Effector memory CD4-positive, alpha-beta T cell (primary cell): ENCODE data around the gene SOX1.

ENCODE experiments used
- DNase-seq, 3 donors: peaks; one replicate each; pipeline ENCODE4 v3.0.0-alpha.2; 2020
- H3K27ac ChIP-seq: 2 replicates; pipeline ENCODE4 v1.7.0; 2013; ENCODE audit warnings: mild to moderate bottlenecking, low read length, moderate library complexity; ENCODE audit not compliant: insufficient read depth, poor library complexity, severe bottlenecking
- H3K27me3 ChIP-seq: replicated peaks from 2 replicates; pipeline ENCODE4 v1.7.0; 2013; ENCODE audit warnings: mild to moderate bottlenecking, low read length; ENCODE audit not compliant: insufficient read depth, control insufficient read depth, poor library complexity, severe bottlenecking
- H3K36me3 ChIP-seq: 2 replicates; pipeline ENCODE4 v1.7.0; 2013; ENCODE audit warnings: mild to moderate bottlenecking, low read length, moderate library complexity; ENCODE audit not compliant: control insufficient read depth, insufficient read depth
- H3K4me1 ChIP-seq: 2 replicates; pipeline ENCODE4 v1.7.0; 2013; ENCODE audit warnings: low read length, mild to moderate bottlenecking; ENCODE audit not compliant: control insufficient read depth, insufficient read depth, poor library complexity, severe bottlenecking
- H3K4me3 ChIP-seq: 2 replicates; pipeline ENCODE4 v1.7.0; 2013; ENCODE audit warnings: low read length, low read depth, mild to moderate bottlenecking; ENCODE audit not compliant: insufficient read depth, poor library complexity, severe bottlenecking
- H3K9me3 ChIP-seq: 2 replicates; pipeline ENCODE4 v1.7.0; 2013; ENCODE audit warnings: mild to moderate bottlenecking, low read length, moderate library complexity; ENCODE audit not compliant: control insufficient read depth

The SOX1 gene

GRCh38 chr13:112105244-112105681, 38.3 kb downstream of the SOX1 start:
- no peak for DNase-seq
- H3K4me1 ChIP-seq, result no peaks in the 10 kb centered on the region
- no peaks in the 10 kb centered on the region for H3K36me3 ChIP-seq
- H3K4me3 ChIP-seq, result no peak overlapping the region
- H3K9me3 ChIP-seq, result no peaks in the 10 kb centered on the region
- peaks cover 17% of the 10 kb centered on the region for H3K27me3 ChIP-seq
- no peak overlapping the region for H3K27ac ChIP-seq

GRCh38 chr13:112105892-112106291, 38.9 kb downstream of the SOX1 start:
- Histone ChIP-seq H3K9me3 (no peaks in the 10 kb centered on the region), H3K36me3 (no peaks in the 10 kb centered on the region), H3K27me3 (peaks cover 17% of the 10 kb centered on the region), H3K4me1 (no peaks in the 10 kb centered on the region), H3K27ac (no peak overlapping the region), H3K4me3 (no peak overlapping the region)
- DNase-seq, result no peak

- Histone ChIP-seq H3K27me3 (peaks cover 17% of the 10 kb centered on the region), H3K27ac (no peak overlapping the region), H3K36me3 (no peaks in the 10 kb centered on the region), H3K4me3 (no peak overlapping the region), H3K9me3 (no peaks in the 10 kb centered on the region), H3K4me1 (no peaks in the 10 kb centered on the region)
- no peak for DNase-seq
These were observed 39.7 kb downstream of the SOX1 start for GRCh38 chr13:112106478-112107141.

- DNase-seq, result no peak
- Histone ChIP-seq H3K9me3 (no peaks in the 10 kb centered on the region), H3K27ac (no peak overlapping the region), H3K36me3 (no peaks in the 10 kb centered on the region), H3K4me1 (no peaks in the 10 kb centered on the region), H3K4me3 (no peak overlapping the region), H3K27me3 (peaks cover 17% of the 10 kb centered on the region)
These were observed 40.3 kb downstream of the SOX1 start for GRCh38 chr13:112107289-112107688.

GRCh38 chr13:112110479-112110878, 43.5 kb downstream of the SOX1 start:
- Histone ChIP-seq H3K9me3 (no peaks in the 10 kb centered on the region), H3K36me3 (no peaks in the 10 kb centered on the region), H3K4me1 (no peaks in the 10 kb centered on the region), H3K27ac (no peak overlapping the region), H3K27me3 (peaks cover 5% of the 10 kb centered on the region), H3K4me3 (no peak overlapping the region)
- no peak for DNase-seq

GRCh38 chr13:112111239-112111857, 44.4 kb downstream of the SOX1 start:
- H3K27ac ChIP-seq, result no peak overlapping the region
- H3K4me3 ChIP-seq, result no peak overlapping the region
- no peak for DNase-seq
- H3K9me3 ChIP-seq, result no peaks in the 10 kb centered on the region
- no peaks in the 10 kb centered on the region for H3K36me3 ChIP-seq
- H3K4me1 ChIP-seq, result no peaks in the 10 kb centered on the region
- H3K27me3 ChIP-seq, result peaks cover 3% of the 10 kb centered on the region

- H3K36me3 ChIP-seq, result no peaks in the 10 kb centered on the region
- no peaks in the 10 kb centered on the region for H3K27me3 ChIP-seq
- no peak for DNase-seq
- H3K4me1 ChIP-seq, result no peaks in the 10 kb centered on the region
- H3K9me3 ChIP-seq, result no peaks in the 10 kb centered on the region
- no peak overlapping the region for H3K27ac ChIP-seq
- H3K4me3 ChIP-seq, result no peak overlapping the region
These were observed 45.8 kb downstream of the SOX1 start for GRCh38 chr13:112112534-112113276.

- Histone ChIP-seq H3K4me3 (no peak overlapping the region), H3K4me1 (no peaks in the 10 kb centered on the region), H3K27ac (no peak overlapping the region), H3K36me3 (no peaks in the 10 kb centered on the region), H3K9me3 (no peaks in the 10 kb centered on the region), H3K27me3 (no peaks in the 10 kb centered on the region)
- no peak for DNase-seq
These were observed 46.4 kb downstream of the SOX1 start for GRCh38 chr13:112113348-112113747.

GRCh38 chr13:112113851-112114250, 46.9 kb downstream of the SOX1 start:
- no peak overlapping the region for H3K27ac ChIP-seq
- no peaks in the 10 kb centered on the region for H3K4me1 ChIP-seq
- no peak for DNase-seq
- no peaks in the 10 kb centered on the region for H3K27me3 ChIP-seq
- no peak overlapping the region for H3K4me3 ChIP-seq
- no peaks in the 10 kb centered on the region for H3K36me3 ChIP-seq
- no peaks in the 10 kb centered on the region for H3K9me3 ChIP-seq

- DNase-seq, result no peak
- no peaks in the 10 kb centered on the region for H3K9me3 ChIP-seq
- no peak overlapping the region for H3K27ac ChIP-seq
- no peak overlapping the region for H3K4me3 ChIP-seq
- H3K36me3 ChIP-seq, result no peaks in the 10 kb centered on the region
- no peaks in the 10 kb centered on the region for H3K27me3 ChIP-seq
- no peaks in the 10 kb centered on the region for H3K4me1 ChIP-seq
These were observed 47.4 kb downstream of the SOX1 start for GRCh38 chr13:112114391-112114790.
